H9 (cell line): ENCODE measurements around the gene CNRIP1. TPM values are rescaled to one million over a fixed set of nuclear protein-coding genes. Genes with fewer than 3 reads are reported as not detected.
A peak's percentile ranks its signal among the peaks of the same experiment; 100 is the strongest.

Source experiments
- DNase-seq: peaks from one replicate; pipeline ENCODE4 v3.0.0-alpha.2; 2017
- H2AFZ ChIP-seq: one replicate; pipeline ENCODE4 v1.6.1; 2013; ENCODE audit warnings: mild to moderate bottlenecking, low read length, control low read depth, moderate library complexity
- H2AK5ac ChIP-seq: 2 replicates; pipeline ENCODE4 v1.6.1; 2013; ENCODE audit warnings: low read length, control low read depth, mixed read lengths; ENCODE audit not compliant: insufficient read length
- H2BK120ac ChIP-seq: one replicate; pipeline ENCODE4 v1.6.1; 2013; ENCODE audit warnings: low read depth, mild to moderate bottlenecking, low read length, control low read depth, inconsistent platforms; ENCODE audit not compliant: poor library complexity, severe bottlenecking
- H2BK12ac ChIP-seq: 2 replicates; pipeline ENCODE4 v1.6.1; 2013; ENCODE audit warnings: low read length, control low read depth, mixed read lengths, low read depth; ENCODE audit not compliant: insufficient read length
- H2BK15ac ChIP-seq: 2 replicates; pipeline ENCODE4 v1.6.1; 2013; ENCODE audit warnings: low read depth, low read length, control low read depth
- H2BK20ac ChIP-seq: one replicate; pipeline ENCODE4 v1.6.1; 2013; ENCODE audit warnings: low read depth, mild to moderate bottlenecking, low read length, control low read depth, inconsistent platforms; ENCODE audit not compliant: poor library complexity, severe bottlenecking
- H2BK5ac ChIP-seq: 2 replicates; pipeline ENCODE4 v1.6.1; 2013; ENCODE audit warnings: low read length, control low read depth, mixed read lengths; ENCODE audit not compliant: insufficient read length
- H3K14ac ChIP-seq: 2 replicates; pipeline ENCODE4 v1.6.1; 2013; ENCODE audit warnings: low read length, control low read depth; ENCODE audit not compliant: insufficient read depth
- H3K18ac ChIP-seq: 2 replicates; pipeline ENCODE4 v1.6.1; 2013; ENCODE audit warnings: low read depth, mild to moderate bottlenecking, mixed read lengths, low read length, control low read depth; ENCODE audit not compliant: insufficient read length
- H3K23ac ChIP-seq: 2 replicates; pipeline ENCODE4 v1.6.1; 2013; ENCODE audit warnings: low read length, control low read depth, mixed read lengths, low read depth; ENCODE audit not compliant: insufficient read length
- H3K23me2 ChIP-seq: 2 replicates; pipeline ENCODE4 v1.6.1; 2013; ENCODE audit warnings: low read depth, mild to moderate bottlenecking, mixed read lengths, low read length, control low read depth; ENCODE audit not compliant: insufficient read length, poor library complexity, severe bottlenecking
- H3K27ac ChIP-seq: 2 replicates; pipeline ENCODE4 v1.5.1; 2013; ENCODE audit warnings: low read length, control low read depth, mixed read lengths, low read depth; ENCODE audit not compliant: insufficient read length
- H3K27me3 ChIP-seq: 2 replicates; pipeline ENCODE4 v1.6.1; 2013; ENCODE audit warnings: low read length, control low read depth, inconsistent platforms; ENCODE audit not compliant: insufficient read depth
- H3K4ac ChIP-seq: 2 replicates; pipeline ENCODE4 v1.6.1; 2013; ENCODE audit warnings: low read depth, mild to moderate bottlenecking, control low read depth, inconsistent platforms, low read length, moderate library complexity
- H3K4me1 ChIP-seq: 2 replicates; pipeline ENCODE4 v1.6.1; 2013; ENCODE audit warnings: low read length, control low read depth, inconsistent platforms; ENCODE audit not compliant: insufficient read depth
- H3K4me2 ChIP-seq: 2 replicates; pipeline ENCODE4 v1.6.1; 2013; ENCODE audit warnings: low read length, control low read depth, mixed read lengths; ENCODE audit not compliant: insufficient read length, insufficient read depth
- H3K56ac ChIP-seq: 2 replicates; pipeline ENCODE4 v1.6.1; 2013; ENCODE audit warnings: low read depth, mild to moderate bottlenecking, mixed read lengths, low read length, control low read depth; ENCODE audit not compliant: insufficient read length
- H3K79me1 ChIP-seq: 2 replicates; pipeline ENCODE4 v1.6.1; 2013; ENCODE audit warnings: low read depth, mild to moderate bottlenecking, moderate library complexity, low read length, control low read depth, inconsistent platforms; ENCODE audit not compliant: insufficient read depth, poor library complexity, severe bottlenecking
- H3K79me2 ChIP-seq: 2 replicates; pipeline ENCODE4 v1.6.1; 2013; ENCODE audit warnings: low read length, control low read depth, inconsistent platforms; ENCODE audit not compliant: insufficient read depth
- H3K9ac ChIP-seq: 2 replicates; pipeline ENCODE4 v1.6.1; 2013; ENCODE audit warnings: low read length, control low read depth, mixed read lengths; ENCODE audit not compliant: insufficient read length; ENCODE audit errors: extremely low read depth
- H3K9me3 ChIP-seq: one replicate; pipeline ENCODE4 v1.6.1; 2013; ENCODE audit warnings: low read depth, low read length, inconsistent platforms; ENCODE audit not compliant: control insufficient read depth
- H3T11ph ChIP-seq: one replicate; pipeline ENCODE4 v1.6.1; 2013; ENCODE audit warnings: mild to moderate bottlenecking, low read length, control low read depth, inconsistent platforms
- H4K20me1 ChIP-seq: one replicate; pipeline ENCODE4 v1.6.1; 2013; ENCODE audit not compliant: control insufficient read depth, insufficient read length, insufficient read depth
- H4K5ac ChIP-seq: 2 replicates; pipeline ENCODE4 v1.6.1; 2013; ENCODE audit warnings: low read depth, mild to moderate bottlenecking, mixed read lengths, low read length, control low read depth; ENCODE audit not compliant: insufficient read length
- H4K8ac ChIP-seq: replicated peaks from 2 replicates; pipeline ENCODE4 v1.6.1; 2013; ENCODE audit warnings: low read length, control low read depth, mixed read lengths, low read depth; ENCODE audit not compliant: insufficient read length
- H4K91ac ChIP-seq: 2 replicates; pipeline ENCODE4 v1.6.1; 2013; ENCODE audit warnings: low read depth, mild to moderate bottlenecking, moderate library complexity, mixed read lengths, low read length, control low read depth; ENCODE audit not compliant: insufficient read length
- H3K27ac Mint-ChIP-seq, 3 experiments: 2 replicates in 2 of 3; 3 replicates in 1 of 3; pipeline ENCODE4 v1.8.0; 2020 to 2021; ENCODE audit warnings: mixed read lengths in 3 of 3, mild to moderate bottlenecking in 1 of 3, moderate library complexity in 1 of 3
- H3K27me3 Mint-ChIP-seq: 2 replicates; pipeline ENCODE4 v1.8.0; 2021; ENCODE audit warnings: low read depth, mild to moderate bottlenecking, moderate library complexity, mixed read lengths
- H3K36me3 Mint-ChIP-seq, 3 experiments: 2 replicates in 2 of 3; 3 replicates in 1 of 3; pipeline ENCODE4 v1.8.0; 2020 to 2021; ENCODE audit warnings: low read depth in 3 of 3, mixed read lengths in 3 of 3; ENCODE audit not compliant: insufficient read depth in 1 of 3
- H3K4me1 Mint-ChIP-seq, 2 experiments: 2 replicates each; pipeline ENCODE4 v1.8.0; 2020; ENCODE audit warnings: mixed read lengths in 2 of 2
- H3K4me3 Mint-ChIP-seq, 2 experiments: 2 replicates in 1 of 2; 3 replicates in 1 of 2; pipeline ENCODE4 v1.8.0; 2020 to 2021; ENCODE audit warnings: mild to moderate bottlenecking in 2 of 2, mixed read lengths in 2 of 2, moderate library complexity in 1 of 2
- H3K9me3 Mint-ChIP-seq, 2 experiments: 2 replicates in 1 of 2; 3 replicates in 1 of 2; pipeline ENCODE4 v1.8.0; 2020; ENCODE audit warnings: mild to moderate bottlenecking in 2 of 2, mixed read lengths in 2 of 2, moderate library complexity in 1 of 2
- CTCF ChIP-seq: fragments of 200-600 bp; sonication (generic); conservative IDR thresholded peaks from 3 replicates; pipeline ENCODE4 v1.8.0; 2021; ENCODE audit warnings: antibody characterized with exemption, mild to moderate bottlenecking
- WGBS: extraction: QIAGEN DNeasy Blood & Tissue Kit; methylation state at CpG from one replicate; pipeline ENCODE4 v1.1.7; 2013; ENCODE audit warnings: missing lambda C conversion rate, low lambda C conversion rate, mixed read lengths; ENCODE audit not compliant: insufficient read length; ENCODE audit errors: extremely low coverage; 5-methylcytosine and 5-hydroxymethylcytosine counted together
- total RNA-seq: library from RNA; stranded (reverse); gene quantifications from 2 replicates; pipeline ENCODE4 v1.2.1, GENCODE V29; 2021

Gene CNRIP1
- total RNA-seq, 1 experiment from 2014 or later: 0.70 TPM

- peak; percentile 79 for TF ChIP-seq CTCF
- no peak overlapping the region for H4K8ac ChIP-seq
- H4K20me1 ChIP-seq: no peaks in the 10 kb centered on the region
- no peak for DNase-seq
- H3K79me1 ChIP-seq: no peaks in the 10 kb centered on the region
- no peak overlapping the region for H3T11ph ChIP-seq
- H3K23me2 ChIP-seq: no peaks in the 10 kb centered on the region
- H2BK12ac ChIP-seq: no peak overlapping the region
- no peak overlapping the region for H3K4me3 Mint-ChIP-seq
- H2BK5ac ChIP-seq: no peak overlapping the region
- no peak overlapping the region for H3K23ac ChIP-seq
- no peaks in the 10 kb centered on the region for H3K9me3 ChIP-seq
- no peak overlapping the region for H3K14ac ChIP-seq
- peaks cover 4% of the 10 kb centered on the region; the same call in 1 of the 2 replicates for H3K27me3 Mint-ChIP-seq
- no peaks in the 10 kb centered on the region for H3K27me3 ChIP-seq
- no peaks in the 10 kb centered on the region for H3K36me3 Mint-ChIP-seq
- no peaks in the 10 kb centered on the region for H3K79me2 ChIP-seq
- no peak overlapping the region for H2AK5ac ChIP-seq
- no peak overlapping the region for H3K56ac ChIP-seq
- peaks cover 0 to 3% of the 10 kb centered on the region in 2 experiments; a peak in 1 of 4 replicates for H3K4me1 Mint-ChIP-seq
- H4K5ac ChIP-seq: no peak overlapping the region
- no peak overlapping the region for H3K4me2 ChIP-seq
- H2AFZ ChIP-seq: no peak overlapping the region
- no peak overlapping the region for H2BK20ac ChIP-seq
- H3K9me3 Mint-ChIP-seq: no peaks in the 10 kb centered on the region
- no peak overlapping the region for H3K4ac ChIP-seq
- H3K27ac ChIP-seq: no peak overlapping the region
- no peak overlapping the region for H3K9ac ChIP-seq
- H3K18ac ChIP-seq: no peak overlapping the region
- no peak overlapping the region for H2BK120ac ChIP-seq
- no CpG with 5 or more reads among the region's 5 CpGs for WGBS
- H4K91ac ChIP-seq: no peak overlapping the region
- H3K27ac Mint-ChIP-seq: no peak overlapping the region
- H3K4me1 ChIP-seq: no peaks in the 10 kb centered on the region
- no peak overlapping the region for H2BK15ac ChIP-seq
Measured at GRCh38 chr2:68282811-68283418, 36.8 kb downstream of the CNRIP1 start.
